ENCODE results near the gene SPATA6.

The SPATA6 gene

DNA sequence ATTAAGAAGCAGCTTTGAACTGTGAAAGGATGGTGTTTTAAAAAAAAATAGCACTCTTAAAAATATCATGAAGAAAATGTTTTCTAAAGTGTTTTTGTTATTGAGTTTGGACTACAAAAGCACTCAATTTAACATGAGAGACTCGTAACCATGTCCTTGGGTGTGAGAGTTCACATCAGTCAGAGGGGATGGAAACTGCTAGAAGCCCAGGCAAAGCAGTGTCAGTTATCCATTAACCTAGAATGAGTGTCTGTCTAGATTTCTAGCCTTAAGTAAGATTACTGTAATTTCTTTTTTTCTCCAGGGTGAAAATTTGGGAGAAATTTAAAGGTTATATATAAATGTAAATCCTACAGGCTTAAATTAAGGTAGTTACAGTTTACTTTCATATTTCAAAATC lies 217.8 kb downstream of the SPATA6 start:
- TF ChIP-seq, protein P1, sequence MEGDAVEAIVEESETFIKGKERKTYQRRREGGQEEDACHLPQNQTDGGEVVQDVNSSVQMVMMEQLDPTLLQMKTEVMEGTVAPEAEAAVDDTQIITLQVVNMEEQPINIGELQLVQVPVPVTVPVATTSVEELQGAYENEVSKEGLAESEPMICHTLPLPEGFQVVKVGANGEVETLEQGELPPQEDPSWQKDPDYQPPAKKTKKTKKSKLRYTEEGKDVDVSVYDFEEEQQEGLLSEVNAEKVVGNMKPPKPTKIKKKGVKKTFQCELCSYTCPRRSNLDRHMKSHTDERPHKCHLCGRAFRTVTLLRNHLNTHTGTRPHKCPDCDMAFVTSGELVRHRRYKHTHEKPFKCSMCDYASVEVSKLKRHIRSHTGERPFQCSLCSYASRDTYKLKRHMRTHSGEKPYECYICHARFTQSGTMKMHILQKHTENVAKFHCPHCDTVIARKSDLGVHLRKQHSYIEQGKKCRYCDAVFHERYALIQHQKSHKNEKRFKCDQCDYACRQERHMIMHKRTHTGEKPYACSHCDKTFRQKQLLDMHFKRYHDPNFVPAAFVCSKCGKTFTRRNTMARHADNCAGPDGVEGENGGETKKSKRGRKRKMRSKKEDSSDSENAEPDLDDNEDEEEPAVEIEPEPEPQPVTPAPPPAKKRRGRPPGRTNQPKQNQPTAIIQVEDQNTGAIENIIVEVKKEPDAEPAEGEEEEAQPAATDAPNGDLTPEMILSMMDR (IDR thresholded peaks at IDR 0.05; ENCODE audit: extremely low read depth, insufficient read depth, missing control alignments) = no peak

GRCh38 chr1:48251821-48252220 lies 220.2 kb downstream of the SPATA6 start:
- in situ Hi-C loops (cut with MboI; ENCODE audit: low pct_unique_long_range_greater_than_20kb, low sequenced_read_pairs, unreplicated experiment) = no loop called here
- DNase-seq (ENCODE audit: low spot score) = no peak
- TF ChIP-seq, protein P1 (IDR thresholded peaks at IDR 0.05; ENCODE audit: extremely low read depth, insufficient read depth, missing control alignments) = no peak

More for the DNA sequence above, 217.8 kb downstream of the SPATA6 start:
- in situ Hi-C loops (cut with MboI; ENCODE audit: low pct_unique_long_range_greater_than_20kb, low sequenced_read_pairs, unreplicated experiment) = no loop called here
- no peak for DNase-seq (ENCODE audit: low spot score)

DNA sequence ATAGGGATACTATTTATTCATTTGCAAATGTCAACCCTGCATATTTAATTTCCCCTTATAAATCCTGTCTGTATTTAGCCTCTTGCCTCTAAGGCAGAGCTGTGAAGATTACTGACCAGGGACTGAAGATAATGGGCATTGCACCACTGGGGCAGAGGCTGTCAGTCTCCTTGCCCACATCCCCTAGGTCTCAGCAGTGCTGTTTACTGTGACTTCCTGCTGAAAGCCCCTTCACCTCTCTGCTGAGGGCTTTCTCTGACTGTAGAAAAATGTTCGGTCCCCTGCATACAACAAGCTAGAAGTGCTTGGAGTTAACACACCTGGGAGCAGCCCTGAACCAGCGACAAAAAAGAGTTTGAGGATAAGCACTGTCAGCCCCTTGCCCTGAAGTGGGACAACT lies 220.7 kb downstream of the SPATA6 start:
- DNase-seq (ENCODE audit: low spot score) = no peak
- TF ChIP-seq, protein P1 (IDR thresholded peaks at IDR 0.05; ENCODE audit: extremely low read depth, insufficient read depth, missing control alignments) = no peak
- in situ Hi-C loops (cut with MboI; ENCODE audit: low pct_unique_long_range_greater_than_20kb, low sequenced_read_pairs, unreplicated experiment) = no loop called here

DNA sequence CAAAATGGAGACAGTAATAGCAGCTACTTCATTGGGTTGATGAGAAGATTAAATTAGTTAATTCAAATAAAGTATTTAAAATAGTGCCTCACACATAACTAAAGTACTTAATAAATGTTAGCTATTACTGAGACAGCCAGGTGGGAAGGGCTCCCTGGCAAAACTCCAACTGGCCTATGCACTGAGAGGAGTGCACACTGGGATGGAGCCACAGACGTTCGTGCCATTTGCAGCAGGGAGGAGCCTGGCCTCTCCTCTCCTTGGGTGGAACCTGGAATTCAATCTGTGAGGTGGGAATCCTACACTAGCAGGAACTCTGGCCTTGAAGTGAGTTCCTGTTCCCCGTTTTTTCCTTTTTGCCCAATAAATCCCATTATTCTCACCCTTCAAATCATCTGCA lies 221.4 kb downstream of the SPATA6 start:
- in situ Hi-C loops (cut with MboI; ENCODE audit: low pct_unique_long_range_greater_than_20kb, low sequenced_read_pairs, unreplicated experiment) = no loop called here
- TF ChIP-seq, protein P1 (IDR thresholded peaks at IDR 0.05; ENCODE audit: extremely low read depth, insufficient read depth, missing control alignments) = no peak
- DNase-seq (ENCODE audit: low spot score) = no peak

DNA sequence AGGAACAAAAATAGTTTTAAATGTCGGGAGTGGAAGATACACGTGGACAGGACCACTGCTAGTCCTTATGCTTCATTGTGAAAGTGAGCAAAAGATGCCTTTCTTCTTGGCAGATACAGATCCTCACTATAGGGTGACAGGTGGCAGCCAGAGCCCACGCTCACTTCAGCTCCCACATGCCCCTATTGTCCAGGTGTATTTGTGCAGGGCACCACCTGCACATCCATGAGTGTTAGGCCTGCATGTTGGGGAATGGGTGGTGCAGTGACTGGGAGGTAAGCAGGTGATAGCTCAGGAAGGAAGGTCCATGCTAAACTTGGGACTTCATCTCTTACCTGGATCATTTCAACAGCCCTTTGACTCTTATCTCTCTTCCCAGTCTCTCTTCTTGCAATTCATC lies 222.1 kb downstream of the SPATA6 start:
- TF ChIP-seq, protein P1 (IDR thresholded peaks at IDR 0.05; ENCODE audit: extremely low read depth, insufficient read depth, missing control alignments) = no peak
- in situ Hi-C loops (cut with MboI; ENCODE audit: low pct_unique_long_range_greater_than_20kb, low sequenced_read_pairs, unreplicated experiment) = no loop called here
- no peak for DNase-seq (ENCODE audit: low spot score)

DNA sequence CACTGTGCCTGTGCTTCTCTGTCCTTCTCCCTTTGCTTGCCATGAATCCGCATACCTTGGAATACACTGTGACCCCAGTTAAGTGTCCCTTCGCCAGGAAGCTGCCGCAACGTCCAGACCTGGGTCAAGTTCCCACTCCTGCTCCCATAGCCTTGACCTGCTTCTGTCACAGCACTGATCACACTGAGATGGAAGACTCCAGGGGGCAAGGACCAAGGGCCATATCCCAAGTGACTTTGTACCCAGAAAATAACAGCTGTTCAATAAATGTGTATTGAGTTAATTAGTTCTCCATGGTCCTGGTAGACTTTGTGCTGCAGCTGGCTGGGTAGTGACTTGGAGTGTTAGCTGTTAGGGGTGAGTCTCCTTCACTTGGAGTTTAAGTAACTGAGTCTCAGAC lies 223.6 kb downstream of the SPATA6 start:
- TF ChIP-seq, protein P1 (IDR thresholded peaks at IDR 0.05; ENCODE audit: extremely low read depth, insufficient read depth, missing control alignments) = no peak
- DNase-seq (ENCODE audit: low spot score) = no peak
- in situ Hi-C loops (cut with MboI; ENCODE audit: low pct_unique_long_range_greater_than_20kb, low sequenced_read_pairs, unreplicated experiment) = no loop called here

DNA sequence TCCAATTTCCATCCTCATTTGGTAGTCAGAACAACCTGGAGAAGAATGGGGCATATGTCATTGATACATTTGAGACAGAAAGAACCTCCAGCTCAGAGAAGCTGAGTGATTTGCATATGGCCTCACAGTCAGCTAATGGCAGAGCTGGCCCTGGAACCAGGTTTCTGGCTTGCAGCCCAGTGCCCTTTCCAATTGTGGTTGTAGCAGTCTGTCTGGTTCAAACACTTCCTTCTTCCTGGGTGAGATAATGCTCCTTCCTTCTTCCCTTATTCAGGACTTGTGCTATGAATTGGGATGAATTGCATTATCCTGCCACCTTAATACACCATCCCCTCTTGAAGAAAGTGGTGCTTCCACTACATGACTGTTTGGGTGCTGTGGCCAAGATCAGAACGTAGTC lies 225.3 kb downstream of the SPATA6 start:
- DNase-seq (ENCODE audit: low spot score) = no peak
- in situ Hi-C loops (cut with MboI; ENCODE audit: low pct_unique_long_range_greater_than_20kb, low sequenced_read_pairs, unreplicated experiment) = no loop called here

More for the DNA sequence above, 225.3 kb downstream of the SPATA6 start:
- TF ChIP-seq, protein P1 (IDR thresholded peaks at IDR 0.05; ENCODE audit: extremely low read depth, insufficient read depth, missing control alignments) = no peak
